Liver (tissue), 9 donors: ENCODE data around the gene ZNF566. TPM values are rescaled to one million over a fixed set of nuclear protein-coding genes. Genes with fewer than 3 reads are reported as not detected.

ENCODE experiments used
- DNase-seq: peaks from one replicate; pipeline ENCODE4 v3.0.0-alpha.2; 2017; ENCODE audit warnings: low spot score
- H3K27ac ChIP-seq, 2 donors: one replicate each; pipeline ENCODE4 v1.7.0; 2013; ENCODE audit warnings: inconsistent platforms in 2 of 2, low read length in 2 of 2, control low read depth in 1 of 2, low read depth in 1 of 2, mild to moderate bottlenecking in 1 of 2
- H3K27me3 ChIP-seq, 4 donors: one replicate each; pipeline versions ENCODE4 v1.6.1 to v1.7.0; 2013; ENCODE audit warnings: low read length in 3 of 4, inconsistent platforms in 1 of 4, mild to moderate bottlenecking in 1 of 4, moderate library complexity in 1 of 4; ENCODE audit not compliant: control insufficient read depth in 4 of 4, insufficient read depth in 4 of 4
- H3K36me3 ChIP-seq, 4 donors: one replicate each; pipeline versions ENCODE4 v1.6.1 to v1.7.0; 2013; ENCODE audit warnings: low read length in 3 of 4, mild to moderate bottlenecking in 3 of 4, low read depth in 1 of 4, moderate library complexity in 1 of 4; ENCODE audit not compliant: control insufficient read depth in 4 of 4, insufficient read depth in 3 of 4
- H3K4me1 ChIP-seq, 4 donors: one replicate each; pipeline versions ENCODE4 v1.6.1 to v1.7.0; 2013; ENCODE audit warnings: low read length in 3 of 4, mild to moderate bottlenecking in 3 of 4, moderate library complexity in 1 of 4; ENCODE audit not compliant: control insufficient read depth in 4 of 4, insufficient read depth in 4 of 4
- H3K4me3 ChIP-seq, 3 donors: one replicate each; pipeline versions ENCODE4 v1.6.1 to v1.7.0; 2013; ENCODE audit warnings: low read length in 3 of 3, control low read depth in 1 of 3, low read depth in 1 of 3, mild to moderate bottlenecking in 1 of 3
- H3K9ac ChIP-seq, 2 donors: one replicate each; pipeline ENCODE4 v1.7.0; 2013; ENCODE audit warnings: low read length in 2 of 2, mild to moderate bottlenecking in 2 of 2, moderate library complexity in 2 of 2, control low read depth in 1 of 2, low read depth in 1 of 2
- H3K9me3 ChIP-seq, 4 donors: one replicate each; pipeline versions ENCODE4 v1.6.1 to v1.7.0; 2013; ENCODE audit warnings: low read length in 3 of 4; ENCODE audit not compliant: control insufficient read depth in 4 of 4
- ATF3 ChIP-seq: IDR thresholded peaks from 2 replicates; pipeline ENCODE4 v1.6.1; 2016; ENCODE audit warnings: antibody characterized with exemption
- CTCF ChIP-seq: fragments of 150-350 bp; IDR thresholded peaks from 2 replicates; pipeline ENCODE4 v1.5.1; 2017; ENCODE audit warnings: improper control_type of control experiment, low read depth, low read length; ENCODE audit not compliant: missing input control
- EGR1 ChIP-seq, 2 donors: IDR thresholded peaks; 2 replicates each; pipeline ENCODE4 v1.6.1; 2016 to 2018; ENCODE audit warnings: antibody characterized with exemption in 2 of 2, low read depth in 2 of 2
- FOXA1 ChIP-seq: IDR thresholded peaks from 2 replicates; pipeline ENCODE4 v1.6.1; 2016; ENCODE audit warnings: antibody characterized with exemption
- HNF4A ChIP-seq, 2 donors: conservative IDR thresholded peaks; 2 replicates each; pipeline ENCODE4 v1.6.1; 2016; ENCODE audit warnings: antibody characterized with exemption in 2 of 2, mild to moderate bottlenecking in 2 of 2
- HNF4G ChIP-seq: IDR thresholded peaks from 2 replicates; pipeline ENCODE4 v1.6.1; 2016; ENCODE audit warnings: antibody characterized with exemption
- NR2F2 ChIP-seq: IDR thresholded peaks from 2 replicates; pipeline ENCODE4 v1.6.1; 2016; ENCODE audit warnings: antibody characterized with exemption
- RAD21 ChIP-seq, 2 donors: IDR thresholded peaks; 2 replicates each; pipeline ENCODE4 v1.6.1; 2016; ENCODE audit warnings: antibody characterized with exemption in 2 of 2, mild to moderate bottlenecking in 2 of 2
- REST ChIP-seq: IDR thresholded peaks from 2 replicates; pipeline ENCODE4 v1.6.1; 2016; ENCODE audit warnings: antibody characterized with exemption, mild to moderate bottlenecking
- RXRA ChIP-seq, 2 donors: IDR thresholded peaks; 2 replicates each; pipeline ENCODE4 v1.6.1; 2017 to 2018; ENCODE audit warnings: antibody characterized with exemption in 2 of 2, mild to moderate bottlenecking in 1 of 2
- YY1 ChIP-seq: IDR thresholded peaks from 2 replicates; pipeline ENCODE4 v1.6.1; 2016; ENCODE audit warnings: antibody characterized with exemption, mild to moderate bottlenecking
- ZBTB33 ChIP-seq: IDR thresholded peaks from 2 replicates; pipeline ENCODE4 v1.6.1; 2016; ENCODE audit warnings: antibody characterized with exemption
- WGBS: extraction: QIAGEN DNeasy Blood & Tissue Kit; methylation state at CpG from one replicate; pipeline ENCODE4 v1.1.7; 2013; 5-methylcytosine and 5-hydroxymethylcytosine counted together
- polyA plus RNA-seq, 2 donors: library from polyadenylated mRNA; stranded (reverse) in 1 of 2; unstranded in 1 of 2; fragments of 200-250 nt in 1 of 2; fragments of >200 nt in 1 of 2; fragmentation: Nextera tagmentation in 1 of 2; extraction: Ambion mirVana in 1 of 2; gene quantifications; one replicate each; pipeline versions ENCODE4 v1.2.1 to v1.2.3, GENCODE V29; 2013 to 2015
- total RNA-seq, 2 donors: library from RNA; depleted of rRNA; stranded (reverse); fragments of >200 nt; gene quantifications; one replicate each; pipeline ENCODE4 v1.2.3, GENCODE V29; 2014
- donor health status: healthy.
- donor health status: healthy.
- donor health status: healthy.
- donor health status: healthy.
- donor health status: healthy.

The ZNF566 gene
- total and polyA plus RNA-seq, 4 donors, result 1.5 to 11.1 (median 6.3) TPM

- no peak for TF ChIP-seq REST
These were observed 32.5 kb downstream of the ZNF566 start (continued) for GRCh38 chr19:36456831-36457230.

GRCh38 chr19:36449059-36449670, 40.2 kb downstream of the ZNF566 start:
- Histone ChIP-seq H3K9ac (no peak overlapping the region), H3K27me3 (no peaks in the 10 kb centered on the region), H3K4me1 (no peaks in the 10 kb centered on the region), H3K4me3 (peak overlapping the region in 2 of 3 donors; percentile 18 to 69), H3K27ac (no peak overlapping the region), H3K9me3 (peaks cover 35 to 80% (median 59%) of the 10 kb centered on the region in 4 donors), H3K36me3 (peaks cover 10 to 52% (median 44%) of the 10 kb centered on the region in 4 donors)
- no peak for DNase-seq
- 99% methylated on average over 5 of the region's 5 CpGs for WGBS
- TF ChIP-seq ATF3 (no peak), CTCF (no peak), NR2F2 (no peak), FOXA1 (no peak), HNF4A (conservative IDR thresholded peaks at IDR 0.05) (no peak), EGR1 (IDR thresholded peaks at IDR 0.05; ENCODE audit: low read depth in 2 of 2) (no peak)

GRCh38 chr19:36441339-36441738, 48.0 kb downstream of the ZNF566 start:
- WGBS, result 56% methylated on average over 1 of the region's 1 CpG
- TF ChIP-seq RAD21 (IDR thresholded peaks at IDR 0.05), result no peak
- no peak for TF ChIP-seq ATF3
- TF ChIP-seq HNF4A (conservative IDR thresholded peaks at IDR 0.05), result no peak
- no peak for TF ChIP-seq NR2F2
- no peak for TF ChIP-seq ZBTB33
- TF ChIP-seq HNF4G, result no peak
- TF ChIP-seq EGR1 (IDR thresholded peaks at IDR 0.05; ENCODE audit: low read depth in 2 of 2), result no peak
- TF ChIP-seq YY1, result no peak
- TF ChIP-seq FOXA1, result no peak
- TF ChIP-seq RXRA (IDR thresholded peaks at IDR 0.05), result no peak
- no peaks in the 10 kb centered on the region for H3K4me1 ChIP-seq
- H3K27ac ChIP-seq, result no peak overlapping the region
- no peaks in the 10 kb centered on the region for H3K27me3 ChIP-seq
- DNase-seq, result no peak
- no peak overlapping the region for H3K9ac ChIP-seq
- no peaks in the 10 kb centered on the region for H3K36me3 ChIP-seq
- H3K9me3 ChIP-seq, result peaks cover 10 to 41% (median 21%) of the 10 kb centered on the region in 4 donors
- H3K4me3 ChIP-seq, result peak overlapping the region in 1 of 3 donors; percentile 23
